AG04450 (cell line): ENCODE results near the gene ADARB2. TPM values are rescaled to one million over a fixed set of nuclear protein-coding genes. Genes with fewer than 3 reads are reported as not detected.

ENCODE experiments used
- CTCF ChIA-PET: fragments of 300-600, 350-600 bp; formaldehyde crosslinking; extraction: SDS; loops from one replicate; lab custom pipeline; 2022; ENCODE audit warnings: antibody characterized with exemption, inconsistent platforms; lab: Charles Lee
- POLR2A ChIA-PET: fragments of 350-600 bp; formaldehyde crosslinking; extraction: SDS; loops from one replicate; lab custom pipeline; 2021; ENCODE audit warnings: antibody characterized with exemption, inconsistent platforms; lab: Yijun Ruan, JAX
- DNase-seq: peaks from one replicate; pipeline ENCODE4 v3.0.0-alpha.2; 2011; ENCODE audit warnings: low read depth, low spot score
- H3K27ac ChIP-seq: one replicate; pipeline ENCODE4 v1.5.1; 2012; ENCODE audit warnings: low read depth, low read length, control low read depth
- H3K27me3 ChIP-seq: one replicate; pipeline ENCODE4 v1.6.0; 2012; ENCODE audit warnings: low read length; ENCODE audit not compliant: control insufficient read depth, insufficient read depth
- H3K4me3 ChIP-seq: 2 replicates; pipeline ENCODE4 v1.5.1; 2011; ENCODE audit warnings: mild to moderate bottlenecking, low read depth, low read length, control low read depth
- H3K9me3 ChIP-seq: 2 replicates; pipeline ENCODE4 v1.5.1; 2012; ENCODE audit warnings: low read length; ENCODE audit not compliant: control insufficient read depth, insufficient read depth
- CTCF ChIP-seq: IDR thresholded peaks from 2 replicates; pipeline ENCODE4 v1.5.1; 2011; ENCODE audit warnings: low read depth, low read length, control low read depth, inconsistent platforms
- polyA plus RNA-seq: library from polyadenylated mRNA; depleted of rRNA; stranded (reverse); fragments of >200 nt; gene quantifications from 2 replicates; pipeline ENCODE4 v1.2.3, GENCODE V29; 2011

Gene ADARB2
- polyA plus RNA-seq, 1 experiment: not detected

GRCh38 chr10:1158066-1158465, 579.3 kb downstream of the ADARB2 start:
- POLR2A ChIA-PET: no interaction called here
- Histone ChIP-seq H3K27me3 (peaks cover 10% of the 10 kb centered on the region), H3K9me3 (no peaks in the 10 kb centered on the region; the same call in 1 of the 2 replicates), H3K4me3 (no peak overlapping the region), H3K27ac (no peak overlapping the region)
- CTCF ChIA-PET: no interaction called here
- no peak for TF ChIP-seq CTCF
- no peak for DNase-seq

- Histone ChIP-seq H3K27ac (no peak overlapping the region), H3K9me3 (no peaks in the 10 kb centered on the region; the same call in 1 of the 2 replicates), H3K27me3 (peaks cover 10% of the 10 kb centered on the region), H3K4me3 (no peak overlapping the region)
- ChIA-PET POLR2A (no interaction called here), CTCF (no interaction called here)
- DNase-seq: no peak
- TF ChIP-seq CTCF: no peak
Measured at GRCh38 chr10:1157615-1157933, 579.8 kb downstream of the ADARB2 start.

GRCh38 chr10:1156921-1157614, 580.3 kb downstream of the ADARB2 start:
- CTCF ChIA-PET: no interaction called here
- no peaks in the 10 kb centered on the region; the same call in 1 of the 2 replicates for H3K9me3 ChIP-seq
- TF ChIP-seq CTCF: no peak
- POLR2A ChIA-PET: no interaction called here
- no peak overlapping the region for H3K27ac ChIP-seq
- H3K4me3 ChIP-seq: no peak overlapping the region
- H3K27me3 ChIP-seq: peaks cover 10% of the 10 kb centered on the region
- no peak for DNase-seq

- DNase-seq: no peak
- TF ChIP-seq CTCF: no peak
- no peak overlapping the region for H3K4me3 ChIP-seq
- ChIA-PET CTCF (no interaction called here), POLR2A (no interaction called here)
- H3K27ac ChIP-seq: no peak overlapping the region
- H3K27me3 ChIP-seq: peaks cover 10% of the 10 kb centered on the region
- no peaks in the 10 kb centered on the region; the same call in 1 of the 2 replicates for H3K9me3 ChIP-seq
Measured at GRCh38 chr10:1156616-1156886, 580.8 kb downstream of the ADARB2 start.

- POLR2A ChIA-PET: no interaction called here
- no peak overlapping the region for H3K27ac ChIP-seq
- CTCF ChIA-PET: no interaction called here
- no peak overlapping the region for H3K4me3 ChIP-seq
- H3K9me3 ChIP-seq: no peaks in the 10 kb centered on the region; the same call in 1 of the 2 replicates
- peaks cover 10% of the 10 kb centered on the region for H3K27me3 ChIP-seq
- TF ChIP-seq CTCF: no peak
- no peak for DNase-seq
Measured at GRCh38 chr10:1155791-1156615, 581.3 kb downstream of the ADARB2 start.
